NCI-H748 treated with DMSO at 0.1 percent for 48 hours (cell line): ENCODE measurements around the gene TMEM218.
A peak's percentile ranks its signal among the peaks of the same experiment; 100 is the strongest.

Experiments
- DNase-seq: peaks from one replicate; lab custom pipeline; 2025; lab: John Stamatoyannopoulos, UW

TMEM218 gene

GRCh38 chr11:125111343-125112207, at the start of gene TMEM218:
TSS of gene TMEM218 (minus strand) at chr11:125111626. CDS start at chr11:125102241, 9,385 bp downstream.
- peak; percentile 90 for DNase-seq

GRCh38 chr11:125157953-125158680, 46.7 kb upstream of the TMEM218 start:
- peak; percentile 0 for DNase-seq

- no peak for DNase-seq
Observed at GRCh38 chr11:125157118-125157733, 45.8 kb upstream of the TMEM218 start.

- no peak for DNase-seq
Observed at GRCh38 chr11:125156346-125157117, 45.1 kb upstream of the TMEM218 start.

- no peak for DNase-seq
Observed at GRCh38 chr11:125155767-125156166, 44.3 kb upstream of the TMEM218 start.

GRCh38 chr11:125155100-125155444, 43.6 kb upstream of the TMEM218 start:
- DNase-seq, result no peak

GRCh38 chr11:125154378-125155099, 43.1 kb upstream of the TMEM218 start:
- no peak for DNase-seq

- no peak for DNase-seq
Observed at GRCh38 chr11:125153837-125154236, 42.4 kb upstream of the TMEM218 start.

- no peak for DNase-seq
Observed at GRCh38 chr11:125148743-125149142, 37.3 kb upstream of the TMEM218 start.

GRCh38 chr11:125148011-125148410, 36.6 kb upstream of the TMEM218 start:
- no peak for DNase-seq

- no peak for DNase-seq
Observed at GRCh38 chr11:125147280-125147679, 35.9 kb upstream of the TMEM218 start.

- no peak for DNase-seq
Observed at GRCh38 chr11:125146232-125146631, 34.8 kb upstream of the TMEM218 start.

GRCh38 chr11:125141686-125142535, 30.5 kb upstream of the TMEM218 start:
- DNase-seq, result no peak

GRCh38 chr11:125141178-125141577, 29.8 kb upstream of the TMEM218 start:
- no peak for DNase-seq

- DNase-seq, result no peak
Observed at GRCh38 chr11:125140233-125140632, 28.8 kb upstream of the TMEM218 start.

- DNase-seq, result no peak
Observed at GRCh38 chr11:125139778-125140177, 28.4 kb upstream of the TMEM218 start.

- DNase-seq, result no peak
Observed at GRCh38 chr11:125138966-125139365, 27.5 kb upstream of the TMEM218 start.

- no peak for DNase-seq
Observed at GRCh38 chr11:125136001-125136400, 24.6 kb upstream of the TMEM218 start.

GRCh38 chr11:125132596-125132995, 21.2 kb upstream of the TMEM218 start:
- DNase-seq, result no peak

GRCh38 chr11:125132071-125132470, 20.6 kb upstream of the TMEM218 start:
- DNase-seq, result no peak
